Esophagus muscularis mucosa (tissue), 4 donors: ENCODE data around the gene OVCA2. TPM values are rescaled to one million over a fixed set of nuclear protein-coding genes. Genes with fewer than 3 reads are reported as not detected.

Source experiments
- DNase-seq: peaks from one replicate; pipeline ENCODE4 v3.0.0-alpha.2; 2017; ENCODE audit errors: extremely low spot score
- H3K27ac ChIP-seq, 4 donors: fragments of 200-600 bp; sonication (generic); replicated peaks in 1 of 4; 1 replicate in 3 of 4; 2 replicates in 1 of 4; pipeline ENCODE4 v1.5.1; 2016 to 2019; ENCODE audit warnings: mild to moderate bottlenecking in 1 of 4
- H3K27me3 ChIP-seq, 4 donors: fragments of 200-600 bp; sonication (generic); one replicate each; pipeline versions ENCODE4 v1.5.1 to v1.6.0; 2016 to 2019
- H3K36me3 ChIP-seq, 4 donors: fragments of 200-600 bp; sonication (generic); one replicate each; pipeline ENCODE4 v1.5.1; 2016 to 2019
- H3K4me1 ChIP-seq, 4 donors: fragments of 200-600 bp; sonication (generic); one replicate each; pipeline ENCODE4 v1.5.1; 2016 to 2019
- H3K4me3 ChIP-seq, 4 donors: fragments of 200-600 bp; sonication (generic); 1 replicate in 2 of 4; 2 replicates in 2 of 4; pipeline ENCODE4 v1.5.1; 2016 to 2019; ENCODE audit warnings: mild to moderate bottlenecking in 4 of 4, moderate library complexity in 1 of 4
- H3K9me3 ChIP-seq, 4 donors: fragments of 200-600 bp; sonication (generic); 1 replicate in 3 of 4; 2 replicates in 1 of 4; pipeline ENCODE4 v1.5.1; 2016 to 2019
- CTCF ChIP-seq, 3 experiments: fragments of 200-600 bp in 2 of 3; fragments of 450-650 bp in 1 of 3; sonication (generic) in 2 of 3; IDR thresholded peaks; one replicate each; pipeline ENCODE4 v1.5.1; 2017 to 2019; ENCODE audit warnings: antibody characterized with exemption in 3 of 3, mild to moderate bottlenecking in 2 of 3, moderate library complexity in 1 of 3
- EP300 ChIP-seq: sonication (generic); formaldehyde crosslinking; IDR thresholded peaks from one replicate; pipeline ENCODE4 v1.6.1; 2017; ENCODE audit warnings: antibody characterized with exemption
- POLR2A ChIP-seq: fragments of 450-650 bp; IDR thresholded peaks from one replicate; pipeline ENCODE4 v1.6.1; 2017; ENCODE audit warnings: antibody characterized with exemption, moderate library complexity, mild to moderate bottlenecking, low read depth
- POLR2AphosphoS5 ChIP-seq, 2 donors: sonication (generic); formaldehyde crosslinking; IDR thresholded peaks; one replicate each; pipeline ENCODE4 v1.6.1; 2017; ENCODE audit warnings: antibody characterized with exemption in 2 of 2
- WGBS: methylation state at CpG from one replicate; pipeline ENCODE4 v1.1.5; 2018; 5-methylcytosine and 5-hydroxymethylcytosine counted together
- intact Hi-C: fragments of 100-400 bp; cut with DNase I; formaldehyde crosslinking; loops from one replicate; pipeline ENCODE4 v1.15.1; 2023
- total RNA-seq, 4 donors: library from RNA; depleted of rRNA; stranded (reverse); fragments of >200 nt; gene quantifications; one replicate each; pipeline versions ENCODE4 v1.1.0 to v1.2.1, GENCODE V29; 2016

The OVCA2 gene
- total RNA-seq, 4 donors from 2014 or later = 34.9 to 38.9 (median 38.0) TPM

- peaks cover 31 to 45% (median 41%) of the 10 kb centered on the region in 4 donors for H3K4me1 ChIP-seq
- peak overlapping the region; percentile 64 to 84 (median 76) for H3K27ac ChIP-seq
- H3K4me3 ChIP-seq = peak overlapping the region in 1 of 4 donors; percentile 7
- DNase-seq = no peak
- WGBS = 29% methylated on average over 12 of the region's 13 CpGs
- no peaks in the 10 kb centered on the region for H3K9me3 ChIP-seq
- peaks cover 0 to 7% (median 0%) of the 10 kb centered on the region in 4 donors for H3K27me3 ChIP-seq
- intact Hi-C loops = no loop called here
- H3K36me3 ChIP-seq = no peaks in the 10 kb centered on the region
- TF ChIP-seq EP300 = no peak
- TF ChIP-seq POLR2A = no peak
- no peak for TF ChIP-seq CTCF (IDR thresholded peaks at IDR 0.05)
- no peak for TF ChIP-seq POLR2AphosphoS5 (IDR thresholded peaks at IDR 0.05)
These were observed 42.1 kb upstream of the OVCA2 start for GRCh38 chr17:1999557-2000251.

GRCh38 chr17:2002767-2003329 is 39.0 kb upstream of the OVCA2 start:
- WGBS = 77% methylated on average over 16 of the region's 16 CpGs
- no peaks in the 10 kb centered on the region for H3K9me3 ChIP-seq
- H3K36me3 ChIP-seq = no peaks in the 10 kb centered on the region
- intact Hi-C loops = no loop called here
- peaks cover 0 to 7% (median 0%) of the 10 kb centered on the region in 4 donors for H3K27me3 ChIP-seq
- TF ChIP-seq EP300 (no peak), CTCF (IDR thresholded peaks at IDR 0.05) (no peak), POLR2A (no peak), POLR2AphosphoS5 (IDR thresholded peaks at IDR 0.05) (no peak)
- DNase-seq = no peak
- no peak overlapping the region for H3K4me3 ChIP-seq
- no peak overlapping the region for H3K27ac ChIP-seq
- peaks cover 25 to 29% (median 27%) of the 10 kb centered on the region in 4 donors for H3K4me1 ChIP-seq

GRCh38 chr17:2003525-2003924 is 38.3 kb upstream of the OVCA2 start:
- TF ChIP-seq CTCF (IDR thresholded peaks at IDR 0.05) = no peak
- no peak for TF ChIP-seq POLR2A
- TF ChIP-seq POLR2AphosphoS5 (IDR thresholded peaks at IDR 0.05) = no peak
- no peak for TF ChIP-seq EP300
- DNase-seq = no peak
- WGBS = 94% methylated on average over 6 of the region's 13 CpGs
- Histone ChIP-seq H3K27me3 (peaks cover 0 to 2% (median 0%) of the 10 kb centered on the region in 4 donors), H3K27ac (no peak overlapping the region), H3K4me1 (peaks cover 20 to 22% (median 20%) of the 10 kb centered on the region in 4 donors), H3K4me3 (no peak overlapping the region), H3K36me3 (no peaks in the 10 kb centered on the region), H3K9me3 (no peaks in the 10 kb centered on the region)
- intact Hi-C loops = no loop called here

GRCh38 chr17:2004435-2004952 is 37.3 kb upstream of the OVCA2 start:
- H3K9me3 ChIP-seq = no peaks in the 10 kb centered on the region

More at GRCh38 chr17:2004435-2004952, 37.3 kb upstream of the OVCA2 start:
- no peak overlapping the region for H3K27ac ChIP-seq
- DNase-seq = no peak
- no peak overlapping the region for H3K4me3 ChIP-seq
- WGBS = 82% methylated on average over 11 of the region's 12 CpGs
- H3K4me1 ChIP-seq = peaks cover 10 to 12% (median 11%) of the 10 kb centered on the region in 4 donors
- TF ChIP-seq POLR2A = no peak
- TF ChIP-seq POLR2AphosphoS5 (IDR thresholded peaks at IDR 0.05) = no peak
- no peak for TF ChIP-seq CTCF (IDR thresholded peaks at IDR 0.05)
- TF ChIP-seq EP300 = no peak
- H3K36me3 ChIP-seq = no peaks in the 10 kb centered on the region
- intact Hi-C loops = no loop called here
- H3K27me3 ChIP-seq = no peaks in the 10 kb centered on the region
